ENCODE results near the gene SPAAR. TPM values are rescaled to one million over a fixed set of nuclear protein-coding genes. Genes with fewer than 3 reads are reported as not detected.

The SPAAR gene
- total RNA-seq, 1 experiment from 2014 or later = 0.72 TPM

DNA sequence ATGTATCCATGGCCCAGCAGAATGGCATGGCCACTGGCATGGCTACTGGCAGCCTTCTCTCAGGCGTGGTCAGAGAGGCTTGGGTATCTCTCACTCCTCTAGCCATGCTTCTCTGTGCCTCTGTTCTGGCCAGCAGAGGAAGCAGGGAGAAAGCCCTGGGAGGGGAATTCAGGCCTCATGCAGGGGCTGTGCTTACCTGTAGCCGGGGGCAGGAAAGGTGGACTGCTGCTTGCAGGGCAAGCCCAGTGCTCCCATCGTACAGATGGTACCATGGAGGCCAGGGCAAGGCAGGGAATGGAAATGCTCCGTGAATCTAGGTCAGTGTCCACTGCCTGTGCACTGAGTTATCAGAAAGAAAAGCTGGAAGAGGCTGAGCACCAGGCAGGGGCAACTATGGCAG lies 41.8 kb upstream of the SPAAR start:
- Histone ChIP-seq H3K9me2 (ENCODE audit: insufficient read depth) (no peaks in the 10 kb centered on the region), H2AFZ (no peak overlapping the region), H3K4me2 (no peak overlapping the region), H3K79me2 (ENCODE audit: low read depth) (no peaks in the 10 kb centered on the region), H3K4me3 (no peak overlapping the region), H4K20me1 (ENCODE audit: insufficient read depth) (no peaks in the 10 kb centered on the region), H3K4me1 (replicated peaks; ENCODE audit: insufficient read depth) (peaks cover 5% of the 10 kb centered on the region; the same call in 1 of the 2 replicates), H3F3A (ENCODE audit: insufficient read depth, low read depth) (no peaks in the 10 kb centered on the region), H3K27ac (no peak overlapping the region), H3K9me3 (ENCODE audit: insufficient read depth, low read depth) (no peaks in the 10 kb centered on the region), H3K27me3 (ENCODE audit: insufficient read depth, low read depth) (no peaks in the 10 kb centered on the region), H3K36me3 (ENCODE audit: low read depth) (no peaks in the 10 kb centered on the region)
- intact Hi-C loops (cut with micrococcal nuclease; ENCODE audit: unreplicated experiment) = no loop called here
- BruUV-seq (replicated peaks) = no TSS peak
- POLR2A ChIA-PET (ENCODE audit: unreplicated experiment) = no interaction called here
- no peak for DNase-seq
- CTCF ChIA-PET = no interaction called here
- TF ChIP-seq, protein P1, sequence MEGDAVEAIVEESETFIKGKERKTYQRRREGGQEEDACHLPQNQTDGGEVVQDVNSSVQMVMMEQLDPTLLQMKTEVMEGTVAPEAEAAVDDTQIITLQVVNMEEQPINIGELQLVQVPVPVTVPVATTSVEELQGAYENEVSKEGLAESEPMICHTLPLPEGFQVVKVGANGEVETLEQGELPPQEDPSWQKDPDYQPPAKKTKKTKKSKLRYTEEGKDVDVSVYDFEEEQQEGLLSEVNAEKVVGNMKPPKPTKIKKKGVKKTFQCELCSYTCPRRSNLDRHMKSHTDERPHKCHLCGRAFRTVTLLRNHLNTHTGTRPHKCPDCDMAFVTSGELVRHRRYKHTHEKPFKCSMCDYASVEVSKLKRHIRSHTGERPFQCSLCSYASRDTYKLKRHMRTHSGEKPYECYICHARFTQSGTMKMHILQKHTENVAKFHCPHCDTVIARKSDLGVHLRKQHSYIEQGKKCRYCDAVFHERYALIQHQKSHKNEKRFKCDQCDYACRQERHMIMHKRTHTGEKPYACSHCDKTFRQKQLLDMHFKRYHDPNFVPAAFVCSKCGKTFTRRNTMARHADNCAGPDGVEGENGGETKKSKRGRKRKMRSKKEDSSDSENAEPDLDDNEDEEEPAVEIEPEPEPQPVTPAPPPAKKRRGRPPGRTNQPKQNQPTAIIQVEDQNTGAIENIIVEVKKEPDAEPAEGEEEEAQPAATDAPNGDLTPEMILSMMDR (conservative IDR thresholded peaks at IDR 0.05) = no peak
- no peak for TF ChIP-seq EZH2 (IDR thresholded peaks at IDR 0.05; ENCODE audit: low read depth)

DNA sequence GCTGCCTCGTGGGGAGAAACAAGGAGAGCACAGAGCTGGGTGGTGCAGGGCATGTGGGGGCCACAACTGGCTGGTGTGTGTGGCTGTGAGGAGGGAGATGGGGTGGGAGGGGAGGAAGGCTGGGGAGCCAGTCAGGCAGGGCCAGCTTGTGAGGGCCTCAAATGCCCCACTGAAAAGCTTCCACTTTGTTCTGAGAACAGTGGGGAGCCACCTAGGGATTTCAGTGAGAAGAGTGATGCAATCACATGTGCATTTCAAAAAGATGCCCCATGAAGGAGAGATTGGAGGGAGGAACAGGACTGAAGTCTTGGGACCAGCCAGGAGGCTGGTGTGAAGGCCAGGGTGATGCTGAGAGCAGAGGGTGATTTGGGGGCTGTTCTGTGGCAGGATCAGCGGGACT lies 40.4 kb upstream of the SPAAR start:
- no peak overlapping the region for H3K27ac ChIP-seq
- H3K9me3 ChIP-seq (ENCODE audit: insufficient read depth, low read depth) = no peaks in the 10 kb centered on the region
- no peak overlapping the region for H3K4me2 ChIP-seq
- no peaks in the 10 kb centered on the region for H3K79me2 ChIP-seq (ENCODE audit: low read depth)
- H3K9me2 ChIP-seq (ENCODE audit: insufficient read depth) = no peaks in the 10 kb centered on the region
- peaks cover 5% of the 10 kb centered on the region; the same call in 1 of the 2 replicates for H3K4me1 ChIP-seq (replicated peaks; ENCODE audit: insufficient read depth)
- no peaks in the 10 kb centered on the region for H4K20me1 ChIP-seq (ENCODE audit: insufficient read depth)
- H3K4me3 ChIP-seq = no peak overlapping the region
- TF ChIP-seq, protein P1 (conservative IDR thresholded peaks at IDR 0.05) = no peak
- TF ChIP-seq EZH2 (IDR thresholded peaks at IDR 0.05; ENCODE audit: low read depth) = no peak
- no TSS peak for BruUV-seq (replicated peaks)
- H3F3A ChIP-seq (ENCODE audit: insufficient read depth, low read depth) = no peaks in the 10 kb centered on the region
- POLR2A ChIA-PET (ENCODE audit: unreplicated experiment) = no interaction called here
- H3K27me3 ChIP-seq (ENCODE audit: insufficient read depth, low read depth) = no peaks in the 10 kb centered on the region
- no peak overlapping the region for H2AFZ ChIP-seq
- CTCF ChIA-PET = no interaction called here
- no peaks in the 10 kb centered on the region for H3K36me3 ChIP-seq (ENCODE audit: low read depth)
- intact Hi-C loops (cut with micrococcal nuclease; ENCODE audit: unreplicated experiment) = no loop called here
- no peak for DNase-seq

DNA sequence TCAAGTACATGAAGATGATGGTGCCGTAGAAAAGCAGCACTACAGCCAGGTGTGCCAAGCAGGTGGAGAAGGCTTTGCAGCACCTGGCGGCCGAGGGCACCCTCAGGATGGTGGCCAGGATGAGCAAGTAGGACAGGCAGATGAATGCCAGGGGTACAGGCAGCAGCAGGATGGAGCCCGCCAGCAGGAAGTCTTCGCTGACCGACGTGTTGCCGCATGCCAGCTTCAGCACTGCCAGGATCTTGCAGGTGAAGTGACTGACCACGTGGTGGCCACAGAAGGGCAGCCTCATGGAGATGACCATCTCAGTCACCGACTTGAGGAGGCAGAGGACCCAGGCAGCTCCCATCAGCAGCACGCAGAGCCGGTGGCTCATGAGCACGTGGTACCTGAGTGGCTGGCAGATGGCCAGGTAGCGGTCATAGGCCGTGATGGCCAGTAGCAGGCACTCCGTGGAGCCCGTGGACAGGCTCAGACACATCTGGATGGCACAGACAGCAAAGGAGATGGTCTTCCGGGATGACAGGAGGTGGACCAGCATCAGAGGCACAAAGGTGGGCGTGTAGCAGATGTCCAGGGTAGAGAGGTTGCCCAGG lies 39.6 kb upstream of the SPAAR start:
- Histone ChIP-seq H3K27ac (no peak overlapping the region), H3K27me3 (ENCODE audit: insufficient read depth, low read depth) (no peaks in the 10 kb centered on the region), H4K20me1 (ENCODE audit: insufficient read depth) (no peaks in the 10 kb centered on the region), H2AFZ (no peak overlapping the region), H3K36me3 (ENCODE audit: low read depth) (no peaks in the 10 kb centered on the region), H3F3A (ENCODE audit: insufficient read depth, low read depth) (no peaks in the 10 kb centered on the region), H3K79me2 (ENCODE audit: low read depth) (no peaks in the 10 kb centered on the region), H3K4me2 (no peak overlapping the region), H3K4me3 (no peak overlapping the region), H3K9me2 (ENCODE audit: insufficient read depth) (no peaks in the 10 kb centered on the region), H3K4me1 (replicated peaks; ENCODE audit: insufficient read depth) (peaks cover 5% of the 10 kb centered on the region; the same call in 1 of the 2 replicates), H3K9me3 (ENCODE audit: insufficient read depth, low read depth) (no peaks in the 10 kb centered on the region)
- intact Hi-C loops (cut with micrococcal nuclease; ENCODE audit: unreplicated experiment) = no loop called here
- ChIA-PET POLR2A (ENCODE audit: unreplicated experiment) (no interaction called here), CTCF (interaction anchor here (0.6 kb wide), 1 partner anchor 13 kb away, joined by 3 read pairs; no protein-coding TSS in a partner anchor)
- no peak for DNase-seq
- TF ChIP-seq EZH2 (IDR thresholded peaks at IDR 0.05; ENCODE audit: low read depth) = no peak
- TF ChIP-seq, protein P1 (conservative IDR thresholded peaks at IDR 0.05) = no peak
- BruUV-seq (replicated peaks) = no TSS peak
